HT-29 (cell line): ENCODE results near the gene HOMER3. TPM values are rescaled to one million over a fixed set of nuclear protein-coding genes. Genes with fewer than 3 reads are reported as not detected.
"Not testable (repeated sequence)": the region's sequence is repeated elsewhere in the genome, so short reads cannot be mapped to it uniquely, and the experiment has no call there.

Source experiments
- DNase-seq: peaks from one replicate; pipeline ENCODE4 v3.0.0-alpha.2; 2015; ENCODE audit warnings: low spot score
- total RNA-seq: library from RNA; depleted of rRNA; stranded (reverse); fragments of >200 nt; shearing (Covaris generic); gene quantifications from 2 replicates; pipeline ENCODE4 v1.2.3, GENCODE V29; 2014

The HOMER3 gene
- total RNA-seq, 1 experiment from 2014 or later: 7.5 TPM

- DNase-seq: no peak
Measured at GRCh38 chr19:18954094-18954493, 13.1 kb upstream of the HOMER3 start.

DNA sequence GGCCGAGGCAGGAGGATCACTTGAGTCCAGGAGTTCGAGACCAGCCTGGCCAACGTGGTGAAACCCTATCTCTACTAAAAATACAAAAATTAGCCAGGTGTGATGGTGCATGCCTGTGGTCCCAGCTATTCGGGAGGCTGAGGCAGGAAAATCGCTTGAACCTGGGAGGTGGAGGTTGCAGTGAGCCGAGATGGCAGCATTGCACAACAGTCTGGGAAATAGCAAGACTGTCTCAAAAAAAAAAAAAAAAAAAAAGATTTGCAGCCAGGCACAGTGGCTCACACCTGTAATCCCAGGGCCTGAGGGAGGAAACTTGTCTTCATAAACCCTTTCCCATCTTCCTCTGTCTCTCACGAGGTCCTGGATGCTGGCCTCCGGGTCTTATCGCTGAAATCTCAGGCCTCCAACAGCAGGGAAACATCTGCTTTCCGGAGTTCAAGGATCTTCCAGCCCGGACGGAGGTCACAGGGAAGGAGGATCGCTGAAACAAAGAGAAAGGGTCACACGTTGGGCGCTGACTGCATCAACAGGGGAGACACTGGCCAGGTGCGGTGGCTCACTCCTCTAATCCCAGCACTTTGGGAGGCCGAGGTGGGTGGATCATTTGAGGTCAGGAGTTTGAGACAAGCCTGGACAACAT is 11.5 kb upstream of the HOMER3 start:
- DNase-seq: not testable (repeated sequence)

GRCh38 chr19:18951721-18952281 is 10.8 kb upstream of the HOMER3 start:
- DNase-seq: no peak

GRCh38 chr19:18949858-18950257 is 8.8 kb upstream of the HOMER3 start:
- DNase-seq: no peak

DNA sequence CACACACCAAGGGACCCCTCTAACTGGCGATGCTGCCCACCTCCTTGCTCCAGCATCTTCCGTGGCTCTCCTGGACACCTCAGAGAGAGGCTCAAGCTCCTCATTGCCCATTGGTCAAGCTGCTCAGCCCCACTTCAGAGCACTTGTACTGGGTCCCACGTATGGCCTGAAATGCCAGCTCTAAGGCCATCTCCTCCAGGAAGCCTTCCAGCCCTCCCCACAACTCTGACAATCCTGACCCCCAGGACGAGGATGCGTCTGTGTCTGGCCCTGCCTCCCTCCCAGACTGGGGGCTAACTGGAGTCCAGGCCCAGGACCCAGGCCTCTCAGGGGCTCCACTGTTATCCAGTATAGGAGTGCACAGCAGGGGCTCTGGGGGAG is 7.9 kb upstream of the HOMER3 start:
- DNase-seq: no peak

DNA sequence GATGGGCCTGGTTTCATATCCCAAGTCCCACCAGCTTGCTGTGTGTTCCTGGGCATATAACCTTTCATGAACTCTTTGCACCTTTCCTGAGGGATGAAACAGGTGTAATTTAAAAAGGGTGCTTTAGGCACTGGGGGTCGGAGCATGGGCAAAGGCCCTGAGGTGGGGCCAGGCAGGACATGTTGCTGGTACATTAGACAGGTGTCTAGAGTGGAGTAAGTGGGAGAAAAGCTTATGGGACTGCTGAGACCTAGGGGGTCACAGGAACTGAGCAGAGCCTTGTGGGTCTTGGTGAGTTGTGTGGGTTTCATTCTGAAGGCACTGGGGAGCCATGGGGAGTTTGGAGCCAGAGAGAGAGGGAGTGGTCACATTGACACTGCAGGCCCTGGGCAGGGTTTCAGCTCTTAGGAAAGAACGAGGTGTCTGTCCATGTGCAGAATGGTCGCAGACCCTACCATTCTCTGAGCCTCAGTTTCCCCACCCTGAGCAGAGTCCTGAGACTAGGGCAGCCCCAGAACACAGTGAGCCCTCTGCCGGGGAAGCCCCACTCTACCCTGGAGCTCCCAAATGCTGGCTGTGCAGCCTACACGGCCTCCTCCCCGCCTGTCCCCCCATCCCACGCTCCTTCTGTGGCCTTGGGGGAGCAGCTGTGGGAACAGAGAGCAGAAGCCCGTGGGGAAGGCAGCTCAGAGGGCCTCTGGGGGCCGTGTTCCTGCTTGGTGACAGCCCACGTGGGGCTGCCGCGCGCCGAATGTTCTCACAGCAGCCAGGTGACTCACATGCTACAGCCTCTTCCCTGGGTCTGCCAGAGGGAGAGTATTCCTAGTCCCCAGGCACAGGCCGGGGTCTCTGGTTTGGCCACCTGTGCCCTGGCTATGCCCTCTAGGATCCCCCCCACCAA is 7.3 kb upstream of the HOMER3 start:
- DNase-seq: no peak

GRCh38 chr19:18946918-18947317 is 5.9 kb upstream of the HOMER3 start:
- DNase-seq: no peak

DNA sequence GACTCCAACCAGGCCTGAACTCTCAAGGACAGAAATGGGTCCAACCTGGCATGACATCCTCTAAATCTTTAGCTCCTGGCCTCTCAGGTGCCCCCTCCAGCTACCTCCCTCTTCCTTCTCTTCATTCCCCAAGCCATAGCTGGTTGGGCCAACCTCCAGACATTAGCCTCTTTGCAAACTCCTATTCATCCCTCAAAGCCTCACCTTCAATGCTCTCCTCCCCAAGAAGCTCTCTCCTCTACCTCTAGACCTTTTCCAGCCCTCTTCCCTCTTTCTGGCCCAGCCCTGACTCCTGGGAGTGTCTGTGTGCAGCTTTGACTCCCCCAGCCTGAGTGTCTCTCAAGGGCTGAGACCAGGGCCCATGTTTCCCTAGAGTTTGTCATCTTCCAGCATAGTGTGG is 5.3 kb upstream of the HOMER3 start:
- DNase-seq: no peak

DNA sequence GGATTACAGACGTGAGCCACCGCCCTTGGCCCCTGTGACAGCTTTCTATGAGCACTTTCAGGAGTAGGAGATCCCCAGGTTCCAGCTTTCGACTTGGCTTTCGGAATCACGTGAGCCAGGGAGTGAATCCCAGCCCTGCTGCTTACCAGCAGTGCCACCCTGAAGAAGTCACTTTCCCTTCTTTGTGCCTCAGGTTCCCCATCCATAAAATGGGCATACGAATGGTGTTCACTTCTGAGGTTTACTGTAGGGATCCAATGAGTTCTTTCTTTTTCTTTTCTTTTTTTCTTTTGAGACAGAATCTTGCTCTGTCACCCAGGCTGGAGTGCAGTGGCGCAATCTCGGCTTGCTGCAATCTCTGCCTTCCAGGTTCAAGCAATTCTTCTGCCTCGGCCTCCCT is 4.3 kb upstream of the HOMER3 start:
- DNase-seq: no peak

DNA sequence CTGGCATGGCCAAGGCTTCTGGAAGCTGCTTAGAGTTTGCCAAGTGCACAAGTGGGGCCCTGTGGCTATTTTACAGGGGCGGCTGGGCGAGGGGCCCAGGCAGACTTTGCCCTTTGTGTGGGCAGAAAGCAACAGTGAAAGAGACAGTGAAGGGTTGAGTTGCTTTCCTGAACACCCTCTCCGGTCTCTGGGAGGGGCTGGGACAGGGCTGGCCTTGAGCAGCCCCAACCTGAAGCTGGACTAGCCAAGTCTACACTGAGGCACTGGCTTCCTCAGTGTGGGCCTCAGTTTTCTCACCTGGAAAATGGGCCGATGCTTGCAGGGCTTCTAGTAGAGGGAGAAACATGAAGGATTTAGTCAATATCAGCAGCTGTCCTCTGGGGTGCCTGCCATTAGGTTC is 2.4 kb upstream of the HOMER3 start:
- no peak for DNase-seq

DNA sequence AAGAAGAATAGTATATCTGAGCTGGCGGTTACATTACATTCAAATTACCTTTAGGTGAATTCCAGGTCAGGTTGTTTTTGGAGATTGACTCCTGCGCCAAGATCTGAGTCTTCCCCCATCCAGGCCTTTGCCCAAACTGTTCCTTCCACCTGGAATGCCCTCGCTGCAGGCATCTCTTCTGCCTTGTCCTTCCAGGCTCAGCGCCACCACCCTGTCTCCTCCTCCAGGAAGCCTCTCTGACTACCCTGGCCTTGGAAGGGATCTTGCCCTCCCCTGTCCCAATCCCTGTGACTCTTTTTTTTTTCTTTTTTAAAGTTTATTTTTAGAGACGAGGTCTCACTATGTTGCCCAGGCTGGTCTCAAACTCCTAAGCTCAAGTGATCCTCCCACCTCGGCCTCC is 1.7 kb upstream of the HOMER3 start:
- no peak for DNase-seq

DNA sequence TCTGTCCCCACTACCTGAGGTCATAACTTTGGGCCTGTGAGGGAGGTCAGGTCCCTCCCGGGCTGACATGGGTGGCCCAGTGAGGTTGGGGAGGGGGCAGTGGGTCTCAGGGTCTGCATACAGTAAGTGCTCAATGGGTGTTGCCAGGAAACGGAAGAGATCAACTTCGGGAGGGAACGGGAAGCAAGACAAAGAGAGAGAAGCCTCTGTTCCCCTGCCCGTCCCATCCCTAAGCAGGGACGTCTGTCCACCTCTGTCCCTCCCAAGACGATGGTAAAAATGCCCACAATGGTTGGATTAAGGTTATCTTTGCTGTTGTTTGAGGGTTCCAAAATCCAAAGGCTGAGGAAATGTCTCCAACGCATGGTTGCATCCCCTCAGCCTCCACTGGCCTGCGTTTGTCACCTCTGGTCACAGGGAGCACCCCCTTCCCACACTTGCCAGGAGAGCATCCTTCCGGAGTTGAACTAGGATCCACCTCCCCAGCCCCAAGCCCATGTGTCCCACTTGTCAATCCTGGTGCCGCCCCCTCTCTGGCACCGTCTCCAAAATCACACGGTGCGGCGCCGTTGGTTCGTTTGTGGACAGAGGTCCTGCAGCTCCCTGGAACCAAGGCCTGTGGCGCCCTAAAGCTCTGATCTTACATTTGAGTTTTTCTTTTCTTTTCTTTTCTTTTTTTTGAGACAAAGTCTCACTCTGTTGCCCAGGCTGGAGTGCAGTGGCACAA is 774 bp upstream of the HOMER3 start:
- DNase-seq: no peak

- no peak for DNase-seq
Measured at GRCh38 chr19:18939922-18940768, 872 bp downstream of the HOMER3 start.

GRCh38 chr19:18939163-18939562 is 1.9 kb downstream of the HOMER3 start:
- no peak for DNase-seq

DNA sequence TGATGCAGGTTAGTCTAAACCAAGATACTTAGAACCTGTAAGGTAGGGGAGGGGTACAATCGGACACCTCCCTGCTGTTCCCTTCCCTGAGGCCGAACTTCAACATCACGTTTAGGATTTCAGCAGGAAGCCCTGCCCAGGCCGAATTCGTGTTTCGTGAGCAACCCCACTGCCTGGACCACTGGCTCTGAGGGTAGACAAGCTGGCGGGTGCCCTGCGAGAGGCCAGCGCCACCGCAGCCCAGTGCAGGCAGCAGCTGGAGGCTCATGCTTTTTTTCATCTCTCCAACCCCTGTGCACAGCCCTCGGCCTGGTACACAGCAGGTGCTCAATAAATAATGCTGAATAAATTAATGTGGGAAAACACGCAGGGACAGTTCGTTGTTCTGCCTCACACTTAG is 7.7 kb downstream of the HOMER3 start:
- DNase-seq: no peak

GRCh38 chr19:18932216-18932841 is 8.7 kb downstream of the HOMER3 start:
- peak; percentile 48 for DNase-seq

DNA sequence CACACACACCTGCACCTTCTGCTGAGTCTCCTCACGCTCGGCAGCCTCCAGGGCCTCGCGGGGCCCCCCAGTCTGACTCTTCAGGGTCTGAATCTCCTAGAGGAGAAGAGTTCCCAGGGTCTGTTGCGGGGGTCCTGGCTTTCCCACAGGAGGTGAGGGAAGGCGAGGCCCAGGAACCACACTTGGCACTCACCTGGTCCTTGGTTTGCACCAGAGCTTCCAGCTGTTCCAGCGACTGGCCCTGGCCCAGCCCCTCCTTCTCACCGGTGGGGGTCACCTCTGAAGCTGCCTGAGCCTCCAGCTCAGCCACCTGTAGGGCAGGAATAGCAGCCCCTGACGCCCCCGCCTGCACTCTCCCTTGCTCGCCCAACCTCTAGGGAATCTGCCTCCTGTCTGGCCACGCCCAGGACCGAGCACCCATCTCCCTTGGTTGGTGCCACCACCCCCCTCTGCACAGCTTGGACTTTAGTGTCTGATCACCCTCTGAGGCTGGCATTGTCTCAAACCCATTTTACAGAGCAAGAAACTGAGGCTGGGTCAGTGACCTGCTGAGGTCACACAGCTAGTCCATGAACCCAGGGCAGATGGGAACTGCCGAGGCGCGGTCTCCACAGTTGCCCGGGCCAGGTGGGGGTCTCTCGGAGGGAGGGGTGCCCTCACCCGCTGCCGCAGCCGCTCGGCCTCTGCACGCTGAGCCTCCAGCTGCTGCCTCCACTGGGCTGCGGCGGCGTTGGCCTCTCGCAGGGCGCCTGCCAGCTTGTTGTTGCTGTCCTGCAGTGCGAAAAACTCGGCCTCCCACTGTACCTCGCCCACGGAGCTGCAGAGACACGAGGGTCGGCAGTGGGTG is 9.5 kb downstream of the HOMER3 start:
- DNase-seq: no peak

DNA sequence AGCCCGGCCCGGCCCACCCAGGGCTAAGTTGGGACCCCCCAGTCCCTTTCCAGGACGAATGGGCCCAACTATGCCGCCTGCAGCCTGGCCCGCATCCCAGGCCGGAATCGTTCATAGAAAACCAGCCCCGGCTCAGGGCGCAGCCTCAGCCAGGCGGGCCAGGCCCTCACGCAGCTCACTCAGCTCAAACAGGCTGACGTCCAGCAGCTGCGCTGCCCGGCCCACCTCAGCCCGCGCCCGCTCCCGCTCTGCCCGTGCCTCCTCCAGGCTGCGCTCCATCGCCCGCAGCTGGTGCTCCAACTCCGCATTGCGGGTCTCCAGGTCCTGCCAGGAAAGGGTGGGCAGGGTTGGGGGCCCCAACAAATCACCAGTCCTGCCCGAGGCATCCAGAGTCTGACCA is 11.7 kb downstream of the HOMER3 start:
- no peak for DNase-seq

DNA sequence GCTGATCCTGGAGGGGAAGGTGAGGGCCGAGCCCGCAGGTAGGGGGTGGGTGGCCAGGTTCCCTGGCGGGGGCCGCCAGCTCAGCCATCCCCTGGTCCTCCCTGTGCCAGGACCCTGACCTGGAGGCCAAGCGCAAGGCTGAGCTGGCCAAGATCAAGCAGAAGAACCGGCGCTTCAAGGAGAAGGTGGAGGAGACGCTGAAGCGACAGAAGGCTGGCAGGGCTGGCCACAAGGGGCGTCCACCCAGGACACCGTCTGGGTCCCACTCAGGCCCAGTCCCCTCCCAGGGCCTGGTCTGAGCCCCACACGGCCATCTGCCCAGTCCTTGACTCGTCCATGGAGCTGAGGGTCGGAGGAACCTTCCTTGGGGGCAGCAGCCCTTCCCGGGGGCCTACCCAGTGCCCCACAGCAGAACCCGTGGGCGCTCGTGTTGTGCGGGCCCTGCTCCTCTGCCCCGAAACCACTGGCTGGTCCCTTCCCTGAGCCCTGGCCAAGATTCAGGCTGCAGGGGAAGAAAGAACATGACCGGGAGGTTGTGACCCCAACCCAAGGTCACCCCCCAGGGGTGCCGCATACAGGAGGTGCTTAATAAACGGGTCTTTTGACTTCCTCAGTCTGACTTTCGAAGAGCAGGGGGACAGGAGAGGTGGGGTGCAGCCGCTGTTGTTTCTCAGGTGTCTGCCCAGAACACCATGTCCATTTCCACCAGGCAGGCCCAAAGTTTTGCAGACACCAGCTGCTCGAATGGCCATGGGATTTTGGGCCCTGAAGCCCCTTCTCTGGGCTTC is 12.8 kb downstream of the HOMER3 start:
- DNase-seq: no peak
